GM18507 (cell line): Measurements from ENCODE around the gene LSM7.

ENCODE experiments used
- DNase-seq: peaks from one replicate; pipeline ENCODE4 v3.0.0; 2011; ENCODE audit warnings: low read depth; ENCODE audit not compliant: insufficient read length; ENCODE audit errors: extremely low spot score
- FAIRE-seq: peaks from 2 replicates; lab custom pipeline; 2011; peaks lifted over from hg19 to GRCh38; lab: Jason Lieb, UNC

LSM7 gene

GRCh38 chr19:2339644-2340310 lies 11.4 kb upstream of the LSM7 start:
- no peak for DNase-seq
- no peak for FAIRE-seq

- FAIRE-seq: no peak
Measured at GRCh38 chr19:2338751-2339643, 10.6 kb upstream of the LSM7 start.

GRCh38 chr19:2338055-2338615 lies 9.7 kb upstream of the LSM7 start:
- no peak for FAIRE-seq

More at GRCh38 chr19:2338751-2339643, 10.6 kb upstream of the LSM7 start:
- DNase-seq: no peak

GRCh38 chr19:2337329-2337707 lies 8.9 kb upstream of the LSM7 start:
- no peak for DNase-seq
- no peak for FAIRE-seq

More at GRCh38 chr19:2338055-2338615, 9.7 kb upstream of the LSM7 start:
- DNase-seq: no peak

- DNase-seq: no peak
- no peak for FAIRE-seq
Measured at GRCh38 chr19:2336528-2337328, 8.3 kb upstream of the LSM7 start.

GRCh38 chr19:2335848-2336247 lies 7.5 kb upstream of the LSM7 start:
- DNase-seq (no peak), FAIRE-seq (no peak)

- DNase-seq (no peak), FAIRE-seq (no peak)
Measured at GRCh38 chr19:2334986-2335846, 6.8 kb upstream of the LSM7 start.

GRCh38 chr19:2334426-2334825 lies 6.0 kb upstream of the LSM7 start:
- DNase-seq (no peak), FAIRE-seq (no peak)

GRCh38 chr19:2333807-2334211 lies 5.4 kb upstream of the LSM7 start:
- DNase-seq (no peak), FAIRE-seq (no peak)

- FAIRE-seq (no peak), DNase-seq (no peak)
Measured at GRCh38 chr19:2333027-2333806, 4.8 kb upstream of the LSM7 start.

- peak; percentile 64 for DNase-seq
- FAIRE-seq: peak; percentile 85
Measured at GRCh38 chr19:2332341-2333026, 4.1 kb upstream of the LSM7 start.

GRCh38 chr19:2331601-2332246 lies 3.3 kb upstream of the LSM7 start:
- DNase-seq (no peak), FAIRE-seq (no peak)

GRCh38 chr19:2330632-2331284 lies 2.4 kb upstream of the LSM7 start:
- DNase-seq (no peak), FAIRE-seq (no peak)

- no peak for DNase-seq
- no peak for FAIRE-seq
Measured at GRCh38 chr19:2330255-2330631, 1.9 kb upstream of the LSM7 start.

- FAIRE-seq (no peak), DNase-seq (no peak)
Measured at GRCh38 chr19:2329501-2329916, 1.1 kb upstream of the LSM7 start.

GRCh38 chr19:2329149-2329478 lies 728 bp upstream of the LSM7 start:
- DNase-seq (no peak), FAIRE-seq (no peak)
